Daoy (cell line): ENCODE results near the gene AKAP11. TPM values are rescaled to one million over a fixed set of nuclear protein-coding genes. Genes with fewer than 3 reads are reported as not detected.
"Not testable (repeated sequence)": the region's sequence is repeated elsewhere in the genome, so short reads cannot be mapped to it uniquely, and the experiment has no call there.

ENCODE experiments used
- DNase-seq: peaks from one replicate; pipeline ENCODE4 v3.0.0-alpha.2; 2015; ENCODE audit warnings: low read depth
- total RNA-seq: library from RNA; depleted of rRNA; stranded (reverse); fragments of >200 nt; shearing (Covaris generic); gene quantifications from 2 replicates; pipeline ENCODE4 v1.2.3, GENCODE V29; 2014; rRNA removed

The AKAP11 gene, protein sequence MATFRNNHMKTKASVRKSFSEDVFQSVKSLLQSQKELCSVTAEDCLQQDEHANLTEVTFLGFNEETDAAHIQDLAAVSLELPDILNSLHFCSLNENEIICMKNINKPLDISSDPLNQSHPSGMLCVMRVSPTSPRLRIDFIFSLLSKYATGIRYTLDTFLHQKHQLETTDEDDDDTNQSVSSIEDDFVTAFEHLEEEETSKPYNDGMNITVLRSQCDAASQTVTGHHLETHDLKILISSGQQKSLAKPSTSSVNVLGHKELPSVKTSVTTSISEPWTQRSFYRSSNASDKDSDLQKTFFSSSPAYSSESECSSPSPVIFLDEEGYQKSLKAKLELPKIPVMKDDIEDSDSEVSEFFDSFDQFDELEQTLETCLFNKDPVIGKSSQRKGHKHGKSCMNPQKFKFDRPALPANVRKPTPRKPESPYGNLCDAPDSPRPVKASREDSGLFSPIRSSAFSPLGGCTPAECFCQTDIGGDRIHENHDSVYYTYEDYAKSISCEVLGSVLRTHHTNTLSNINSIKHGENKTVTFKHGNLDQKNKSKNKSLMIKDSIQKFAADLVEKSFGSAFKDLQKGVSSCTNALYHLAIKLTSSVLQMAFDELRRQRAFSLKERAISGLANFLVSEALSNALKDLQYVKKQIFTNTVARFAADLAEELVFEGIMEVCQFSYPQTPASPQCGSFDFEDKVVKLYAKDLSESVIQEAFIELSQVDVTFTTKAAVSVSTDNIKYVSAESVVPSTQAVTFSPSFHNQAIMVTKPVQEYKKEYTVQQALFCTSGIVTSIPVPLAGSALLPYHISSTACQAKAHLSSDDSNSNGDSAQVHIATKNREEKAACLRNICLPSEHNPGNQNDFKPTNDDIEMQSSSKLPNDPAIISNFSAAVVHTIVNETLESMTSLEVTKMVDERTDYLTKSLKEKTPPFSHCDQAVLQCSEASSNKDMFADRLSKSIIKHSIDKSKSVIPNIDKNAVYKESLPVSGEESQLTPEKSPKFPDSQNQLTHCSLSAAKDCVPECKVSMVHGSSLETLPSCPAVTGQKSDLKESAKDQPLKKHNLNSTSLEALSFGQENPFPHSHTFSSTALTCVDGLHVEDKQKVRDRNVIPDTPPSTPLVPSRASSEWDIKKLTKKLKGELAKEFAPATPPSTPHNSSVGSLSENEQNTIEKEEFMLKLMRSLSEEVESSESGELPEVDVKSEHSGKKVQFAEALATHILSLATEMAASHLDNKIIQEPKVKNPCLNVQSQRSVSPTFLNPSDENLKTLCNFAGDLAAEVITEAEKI (N-terminal part only)
- 7.2 and 8.3 TPM in 2 replicates for total RNA-seq

DNA sequence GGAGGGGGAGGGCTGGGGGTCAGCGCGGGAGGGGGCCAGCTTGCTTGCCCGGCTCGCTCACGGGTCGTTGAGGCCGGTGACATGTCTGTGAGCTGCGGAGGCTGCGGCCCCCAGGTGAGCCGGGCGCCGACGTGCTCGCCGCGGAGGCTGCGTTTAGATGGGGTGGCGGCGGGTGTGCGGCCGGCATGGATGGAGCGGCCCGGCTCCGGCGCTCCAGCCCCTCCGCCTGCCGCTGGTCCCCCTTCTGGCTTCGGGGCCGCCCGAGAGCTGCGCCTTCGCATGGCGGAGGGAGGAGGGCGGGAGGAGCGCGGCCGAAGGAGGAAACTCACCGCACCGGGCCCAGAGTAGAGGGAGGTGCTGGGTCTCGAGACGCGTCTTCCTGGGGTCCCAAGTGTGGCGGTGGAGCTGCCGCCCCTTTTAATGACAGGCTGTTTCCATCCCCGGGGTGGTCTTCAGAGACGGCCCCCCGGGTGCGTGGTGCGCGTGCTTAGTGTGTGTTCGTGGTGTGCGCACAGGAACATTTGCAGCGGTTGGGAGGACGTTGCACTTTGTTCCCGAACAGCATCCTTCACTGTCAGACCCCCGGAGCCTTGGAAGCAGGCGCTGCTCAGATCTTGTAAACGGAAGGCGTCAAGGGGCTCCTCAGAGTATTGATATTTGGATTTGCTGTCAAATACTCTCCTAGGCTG, at the start of gene AKAP11:
AKAP11 (plus strand) TSS at position 38 of the 689 bp plus-strand sequence. CDS start 14,197 bp downstream, outside the sequence.
- DNase-seq = peak; percentile 58

- no peak for DNase-seq
Observed at GRCh38 chr13:42223681-42224080, 48.3 kb upstream of the AKAP11 start.

GRCh38 chr13:42225051-42225450, 46.9 kb upstream of the AKAP11 start:
- no peak for DNase-seq

- DNase-seq = not testable (repeated sequence)
Observed at GRCh38 chr13:42226759-42227158, 45.2 kb upstream of the AKAP11 start.

DNA sequence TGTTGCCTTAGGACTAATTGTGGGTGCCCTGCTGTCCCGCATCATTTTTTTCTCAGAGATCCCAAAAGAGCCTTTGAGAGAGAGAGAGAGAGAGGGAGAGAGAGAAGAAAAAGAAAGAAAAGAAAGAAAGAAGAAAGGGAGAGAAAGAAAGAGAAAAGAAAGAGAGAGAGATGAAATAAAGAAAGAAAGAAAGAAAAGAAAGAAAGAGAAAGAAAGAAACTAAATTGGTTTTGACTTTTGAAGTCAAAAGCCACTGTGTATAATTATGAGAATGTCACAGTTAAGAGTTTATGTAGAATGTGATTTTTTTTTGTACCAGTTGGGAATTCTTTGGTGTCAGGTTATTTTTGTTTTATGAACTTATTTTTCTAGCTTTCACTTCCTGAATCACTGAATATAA, 43.4 kb upstream of the AKAP11 start:
- DNase-seq = no peak

- no peak for DNase-seq
Observed at GRCh38 chr13:42229287-42229686, 42.7 kb upstream of the AKAP11 start.

DNA sequence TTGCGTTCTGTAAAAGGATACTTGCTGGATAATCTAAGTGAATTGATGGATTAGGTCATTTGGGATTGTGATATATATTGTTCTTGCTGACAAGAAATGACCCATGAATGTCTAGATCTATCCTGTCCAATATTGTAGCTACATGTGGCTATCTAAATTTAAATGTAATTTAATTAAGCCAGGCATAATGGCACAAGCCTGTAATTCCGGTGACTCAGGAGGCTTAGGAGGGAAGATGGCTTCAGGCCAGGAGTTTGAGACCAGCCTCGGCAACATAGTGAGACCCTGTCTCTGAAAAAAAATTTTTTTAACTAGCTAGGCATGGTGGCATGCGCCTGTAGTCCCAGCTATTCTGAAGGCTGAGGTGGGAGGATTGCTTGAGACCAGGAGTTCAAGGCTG, 39.3 kb upstream of the AKAP11 start:
- no peak for DNase-seq

DNA sequence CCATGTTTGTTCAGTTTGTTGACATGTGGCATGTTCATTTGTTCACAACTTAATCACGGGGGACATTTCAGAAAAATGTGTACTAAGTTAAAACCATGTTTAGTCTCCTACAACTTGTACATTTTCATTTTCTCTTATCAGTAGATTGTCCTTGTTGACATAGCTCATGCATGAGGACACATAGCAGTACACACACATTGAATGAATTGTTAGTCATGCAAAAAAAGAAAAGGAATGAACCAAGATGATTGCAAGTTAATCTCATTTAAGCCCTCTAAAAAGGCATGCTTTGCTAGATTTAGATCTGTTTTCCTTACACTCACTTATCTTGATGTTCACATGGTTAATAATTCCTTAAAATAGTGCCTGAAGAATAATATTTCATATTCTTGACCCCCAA, 38.2 kb upstream of the AKAP11 start:
- no peak for DNase-seq

GRCh38 chr13:42239161-42239560, 32.8 kb upstream of the AKAP11 start:
- DNase-seq = no peak

GRCh38 chr13:42239644-42240043, 32.3 kb upstream of the AKAP11 start:
- DNase-seq = peak; percentile 1

DNA sequence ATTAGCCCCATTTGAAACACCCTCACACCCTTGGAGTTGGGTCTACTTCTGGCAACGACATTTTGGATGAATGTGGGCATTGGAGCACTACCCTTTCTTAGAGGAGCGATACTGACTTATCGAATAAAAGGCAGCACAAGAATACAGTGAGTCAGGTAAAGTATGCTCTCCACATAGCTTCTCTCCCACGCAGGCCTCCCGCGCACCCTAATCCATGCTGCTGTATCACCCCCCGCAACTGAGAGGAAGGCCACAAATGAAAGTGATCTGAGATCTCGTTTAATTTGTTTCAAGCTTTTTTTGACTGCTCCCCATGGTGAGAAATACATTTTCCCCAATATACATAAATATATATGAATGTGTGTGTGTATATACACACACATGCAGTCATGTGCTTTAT, 25.4 kb upstream of the AKAP11 start:
- no peak for DNase-seq

GRCh38 chr13:42247883-42248282, 24.1 kb upstream of the AKAP11 start:
- no peak for DNase-seq

- no peak for DNase-seq
Observed at GRCh38 chr13:42255886-42256285, 16.1 kb upstream of the AKAP11 start.

DNA sequence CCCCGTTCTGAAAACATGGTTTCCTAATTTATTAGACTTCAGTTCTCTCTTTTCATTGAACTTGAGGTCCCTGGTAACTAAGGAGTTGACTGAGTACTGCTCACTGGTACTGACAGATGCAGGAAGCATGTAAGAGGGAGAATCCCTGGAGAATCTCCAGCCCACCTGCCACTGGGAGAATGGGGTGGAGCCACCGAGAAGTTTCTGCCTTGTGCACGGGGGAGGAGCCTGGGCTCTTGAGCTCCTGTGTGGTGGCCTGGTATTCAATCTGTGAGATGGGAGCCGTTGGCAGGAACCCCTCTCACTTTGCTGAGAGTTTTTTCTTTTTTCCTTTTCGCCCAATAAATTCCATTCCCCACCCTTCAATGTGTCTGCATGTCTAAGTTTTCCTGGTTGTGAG, 13.2 kb upstream of the AKAP11 start:
- DNase-seq = no peak

DNA sequence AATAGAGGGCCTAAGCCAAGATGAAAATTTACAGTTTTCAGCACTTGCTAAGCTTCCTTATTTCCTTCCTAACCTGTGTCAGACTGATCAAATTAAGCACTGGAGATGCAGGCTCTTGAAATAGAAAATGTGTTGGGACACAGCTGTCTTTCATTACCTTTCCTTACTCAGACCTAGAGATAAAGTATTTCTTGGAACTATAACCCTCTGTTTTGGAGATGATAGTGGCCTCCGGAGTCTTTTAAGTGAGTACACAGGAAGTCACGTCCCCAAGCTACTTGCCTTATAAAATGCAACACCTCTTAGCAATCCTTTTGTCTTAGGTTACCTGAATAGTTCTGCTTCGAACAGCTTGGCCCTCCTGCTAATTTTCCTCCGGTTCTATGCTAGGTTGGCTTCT, 12.4 kb upstream of the AKAP11 start:
- no peak for DNase-seq

DNA sequence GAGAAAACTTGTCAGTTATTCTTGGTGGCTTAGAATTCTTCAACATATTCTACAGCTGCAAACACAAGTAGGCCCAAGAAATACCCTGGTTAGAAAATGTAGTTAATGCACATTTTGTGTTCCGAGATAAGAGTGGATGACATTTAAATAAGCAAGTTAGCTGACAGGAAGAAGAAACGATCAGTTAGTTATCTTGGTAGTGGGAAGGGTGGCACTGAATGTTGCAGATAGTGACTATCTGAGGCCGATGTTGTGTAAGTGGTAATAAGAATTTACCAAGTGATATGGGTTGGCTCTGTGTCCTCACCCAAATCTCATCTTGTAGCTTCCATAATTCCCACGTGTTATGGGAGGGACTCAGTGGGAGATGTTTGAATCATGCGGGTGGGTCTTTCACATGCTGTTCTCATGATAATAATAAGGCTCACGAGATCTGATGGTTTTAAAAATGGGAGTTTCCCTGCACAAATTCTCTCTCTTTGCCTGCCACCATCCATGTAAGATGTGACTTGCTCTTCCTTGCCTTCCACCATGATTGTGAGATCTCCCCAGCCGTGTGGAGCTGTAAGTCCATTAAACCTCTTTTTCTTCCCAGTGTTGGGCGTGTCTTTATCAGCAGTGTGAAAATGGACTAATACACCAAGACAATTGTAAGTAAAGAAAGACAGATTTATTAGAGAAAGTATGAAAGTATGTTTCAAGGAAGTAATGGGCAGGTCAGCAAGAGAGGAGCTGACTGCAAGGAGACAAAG, 10.9 kb upstream of the AKAP11 start:
- no peak for DNase-seq

GRCh38 chr13:42266473-42266872, 5.5 kb upstream of the AKAP11 start:
- peak; percentile 70 for DNase-seq

DNA sequence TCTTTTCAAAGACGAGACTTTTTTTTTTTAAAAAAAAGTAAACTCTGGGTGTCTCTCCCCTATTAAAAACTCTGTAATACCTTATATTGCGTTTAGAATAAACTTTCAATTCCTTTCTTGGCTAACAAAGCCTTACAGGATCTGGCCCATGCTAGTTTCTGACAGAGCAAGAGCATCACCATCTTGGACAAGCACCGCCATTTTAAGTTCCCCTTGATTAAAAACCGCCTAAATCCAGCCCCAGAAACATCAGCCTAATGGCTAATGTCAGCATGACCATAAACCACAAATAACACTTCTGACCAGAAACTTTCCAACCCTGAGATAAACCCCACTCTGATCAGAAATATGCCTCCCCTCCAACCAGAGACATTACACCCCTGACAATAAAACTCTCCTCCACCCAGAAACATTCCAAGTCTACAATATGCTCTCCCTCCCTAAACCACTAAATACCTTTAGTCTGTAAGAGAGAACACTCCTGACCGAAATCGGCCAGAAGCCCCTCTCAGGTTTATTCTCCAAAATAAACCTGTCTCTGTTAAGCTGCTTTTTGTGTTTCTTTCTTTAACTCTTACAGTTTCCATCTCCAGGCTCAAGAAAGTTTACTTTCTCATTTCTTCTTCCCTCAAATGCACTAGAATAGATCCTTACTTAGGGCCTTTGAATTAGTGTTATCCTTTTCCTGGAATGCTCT, 1.6 kb upstream of the AKAP11 start:
- no peak for DNase-seq

DNA sequence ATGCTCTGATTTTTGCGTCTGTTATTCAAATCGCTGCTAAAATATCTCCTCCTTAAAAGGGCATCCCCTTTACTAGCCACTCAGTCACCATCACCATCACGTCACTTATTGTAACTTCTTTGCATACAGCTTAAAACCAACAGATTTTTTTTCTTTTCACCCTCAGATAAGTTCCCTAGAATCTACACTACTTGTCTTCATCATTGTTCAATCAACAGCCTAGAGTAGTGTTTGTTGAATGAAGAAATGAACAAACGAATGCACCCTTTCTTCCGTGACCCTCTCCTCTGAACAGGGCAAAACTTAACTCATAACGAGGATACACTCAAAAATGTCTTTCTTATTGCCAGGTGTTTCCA, 1.1 kb upstream of the AKAP11 start:
- no peak for DNase-seq
